GM12891 (cell line): ENCODE measurements around the gene SSH3.

Experiments used
- POLR2A ChIP-seq: IDR thresholded peaks from 2 replicates; pipeline ENCODE4 v1.6.1; 2011; ENCODE audit warnings: low read depth, low read length, control low read depth
- TAF1 ChIP-seq: IDR thresholded peaks from 2 replicates; pipeline ENCODE4 v1.6.1; 2011; ENCODE audit warnings: low read depth, low read length, control low read depth

GRCh38 chr11:67356864-67357561 is 53.7 kb downstream of the SSH3 start:
- no peak for TF ChIP-seq TAF1
- no peak for TF ChIP-seq POLR2A
